Cardiac septum (tissue), 1 donor: ENCODE data around the gene PLPP6. TPM values are rescaled to one million over a fixed set of nuclear protein-coding genes. Genes with fewer than 3 reads are reported as not detected.
"Not testable (repeated sequence)": the region's sequence is repeated elsewhere in the genome, so short reads cannot be mapped to it uniquely, and the experiment has no call there.

ENCODE experiments used
- DNase-seq: peaks from one replicate; pipeline ENCODE4 v3.0.0-alpha.2; 2020; ENCODE audit warnings: low spot score
- intact Hi-C: fragments of 100-400 bp; cut with DNase I; formaldehyde crosslinking; loops from one replicate; pipeline ENCODE4 v1.14.0; 2022
- total RNA-seq: library from RNA; stranded (reverse); fragmentation: NEBNext Ultra II Directional; extraction: Animal tissue kit (Norgen Biotek cat#: 25700); gene quantifications from one replicate; pipeline ENCODE4 v1.2.1, GENCODE V29; 2021
- donor health status: DM: no; HTN: no; CAD: no.

The PLPP6 gene
- total RNA-seq, 1 donor from 2014 or later: 2.7 TPM

- intact Hi-C loops: loop anchor here (10.0 kb wide), 1 partner anchor 324 kb away; the partner anchor contains the start of gene JAK2
- not testable (repeated sequence) for DNase-seq
Measured at GRCh38 chr9:4660665-4661064, 1.4 kb upstream of the PLPP6 start.

- intact Hi-C loops: loop anchor here (10.0 kb wide), 1 partner anchor 324 kb away; the partner anchor contains the start of gene JAK2
- no peak for DNase-seq
Measured at GRCh38 chr9:4661165-4661564, 929 bp upstream of the PLPP6 start.

- intact Hi-C loops: loop anchor here (1.0 to 10.0 kb wide), 3 partner anchors 17 to 323 kb away; partner anchors contain the start of genes AK3, CDC37L1 and JAK2
- DNase-seq: no peak
Measured at GRCh38 chr9:4661611-4662010, 483 bp upstream of the PLPP6 start.

- no peak for DNase-seq
- intact Hi-C loops: loop anchor here (1.0 to 10.0 kb wide), 3 partner anchors 16 to 322 kb away; partner anchors contain the start of genes AK3, CDC37L1 and JAK2
Measured at GRCh38 chr9:4662989-4663792, 1.1 kb downstream of the PLPP6 start.

GRCh38 chr9:4663956-4664355 lies 1.9 kb downstream of the PLPP6 start:
- intact Hi-C loops: loop anchor here (2.0 to 10.0 kb wide), 2 partner anchors 15 to 321 kb away; partner anchors contain the start of genes CDC37L1 and JAK2

GRCh38 chr9:4665357-4665756 lies 3.3 kb downstream of the PLPP6 start:
- DNase-seq: no peak
- intact Hi-C loops: loop anchor here (10.0 kb wide), 1 partner anchor 319 kb away; the partner anchor contains the start of gene JAK2

More at GRCh38 chr9:4663956-4664355, 1.9 kb downstream of the PLPP6 start:
- DNase-seq: no peak

- DNase-seq: peak; percentile 86
- intact Hi-C loops: loop anchor here (10.0 kb wide), 1 partner anchor 319 kb away; the partner anchor contains the start of gene JAK2
Measured at GRCh38 chr9:4666042-4666699, 4.1 kb downstream of the PLPP6 start, which contains the start of gene SPATA6L. Gene SPATA6L (minus strand): TSS chr9:4666480. CDS start chr9:4666250, 230 bp downstream.

- DNase-seq: no peak
- intact Hi-C loops: loop anchor here (10.0 kb wide), 1 partner anchor 317 kb away; the partner anchor contains the start of gene JAK2
Measured at GRCh38 chr9:4667681-4668080, 5.6 kb downstream of the PLPP6 start.

GRCh38 chr9:4668604-4669003 lies 6.5 kb downstream of the PLPP6 start:
- no peak for DNase-seq
- intact Hi-C loops: loop anchor here (10.0 kb wide), 1 partner anchor 316 kb away; the partner anchor contains the start of gene JAK2

- no peak for DNase-seq
- intact Hi-C loops: loop anchor here (10.0 kb wide), 1 partner anchor 315 kb away; the partner anchor contains the start of gene JAK2
Measured at GRCh38 chr9:4669890-4670289, 7.8 kb downstream of the PLPP6 start.

GRCh38 chr9:4670591-4670990 lies 8.5 kb downstream of the PLPP6 start:
- DNase-seq: no peak
- intact Hi-C loops: no loop called here

- DNase-seq: no peak
- intact Hi-C loops: no loop called here
Measured at GRCh38 chr9:4671737-4672136, 9.6 kb downstream of the PLPP6 start.

GRCh38 chr9:4674783-4675182 lies 12.7 kb downstream of the PLPP6 start:
- intact Hi-C loops: loop anchor here (5.0 kb wide), 1 partner anchor 68 kb away; the partner anchor contains the start of gene AK3
- DNase-seq: no peak

GRCh38 chr9:4677392-4677791 lies 15.3 kb downstream of the PLPP6 start:
- intact Hi-C loops: loop anchor here (5.0 kb wide), 1 partner anchor 65 kb away; the partner anchor contains the start of gene AK3
- DNase-seq: no peak

- intact Hi-C loops: loop anchor here (2.0 to 5.0 kb wide), 2 partner anchors 16 to 64 kb away; partner anchors contain the start of genes AK3 and PLPP6
- no peak for DNase-seq
Measured at GRCh38 chr9:4678679-4679267, 16.7 kb downstream of the PLPP6 start.

- intact Hi-C loops: loop anchor here (2.0 to 5.0 kb wide), 2 partner anchors 17 to 63 kb away; partner anchors contain the start of genes AK3 and PLPP6
Measured at GRCh38 chr9:4679268-4680172, 17.4 kb downstream of the PLPP6 start, which contains the start of gene CDC37L1. Gene CDC37L1 (plus strand): TSS chr9:4679569. CDS start chr9:4679768, 199 bp downstream.

GRCh38 chr9:4680173-4680525 lies 18.1 kb downstream of the PLPP6 start:
- no peak for DNase-seq
- intact Hi-C loops: no loop called here

More at GRCh38 chr9:4679268-4680172, 17.4 kb downstream of the PLPP6 start, which contains the start of gene CDC37L1:
- peak; percentile 99 for DNase-seq

GRCh38 chr9:4680750-4681149 lies 18.7 kb downstream of the PLPP6 start:
- intact Hi-C loops: no loop called here
- no peak for DNase-seq
